ENCODE results near the gene CMC1. TPM values are rescaled to one million over a fixed set of nuclear protein-coding genes. Genes with fewer than 3 reads are reported as not detected.
A peak's percentile ranks its signal among the peaks of the same experiment; 100 is the strongest.

Gene CMC1
- total RNA-seq, 2 donors from 2014 or later = 10.5 to 16.2 TPM

DNA sequence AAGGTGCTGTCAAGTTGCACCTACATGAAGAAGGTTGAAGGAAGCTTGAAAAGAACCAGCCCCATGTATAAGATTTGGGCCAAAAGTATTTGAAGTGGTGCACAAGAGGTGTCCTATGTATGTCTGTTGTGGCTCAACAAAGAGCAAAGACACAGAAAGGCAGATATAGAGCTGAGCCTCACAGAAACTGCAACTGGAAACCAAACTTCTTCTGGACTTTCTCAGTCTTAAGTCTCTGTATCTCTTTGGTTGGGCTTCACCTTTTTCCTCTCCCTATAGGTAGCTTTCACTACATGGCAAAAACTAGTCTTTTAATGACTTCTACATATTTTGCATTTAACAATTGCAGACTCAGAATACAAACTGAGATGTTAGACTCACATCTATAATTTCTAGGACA, 8.8 kb upstream of the CMC1 start:
- intact Hi-C loops (cut with DNase I) = no loop called here
- no peak for TF ChIP-seq POLR2A (IDR thresholded peaks at IDR 0.05)
- no peak for TF ChIP-seq CTCF (IDR thresholded peaks at IDR 0.05)
- no peak for TF ChIP-seq POLR2AphosphoS5 (IDR thresholded peaks at IDR 0.05)
- Histone ChIP-seq H3K27ac (no peak overlapping the region), H3K4me3 (no peak overlapping the region), H3K4me1 (replicated peaks) (no peaks in the 10 kb centered on the region), H3K27me3 (replicated peaks; ENCODE audit: insufficient read depth) (no peaks in the 10 kb centered on the region), H3K36me3 (no peaks in the 10 kb centered on the region), H3K9me3 (no peaks in the 10 kb centered on the region)
- no peak for DNase-seq (ENCODE audit: low spot score)

DNA sequence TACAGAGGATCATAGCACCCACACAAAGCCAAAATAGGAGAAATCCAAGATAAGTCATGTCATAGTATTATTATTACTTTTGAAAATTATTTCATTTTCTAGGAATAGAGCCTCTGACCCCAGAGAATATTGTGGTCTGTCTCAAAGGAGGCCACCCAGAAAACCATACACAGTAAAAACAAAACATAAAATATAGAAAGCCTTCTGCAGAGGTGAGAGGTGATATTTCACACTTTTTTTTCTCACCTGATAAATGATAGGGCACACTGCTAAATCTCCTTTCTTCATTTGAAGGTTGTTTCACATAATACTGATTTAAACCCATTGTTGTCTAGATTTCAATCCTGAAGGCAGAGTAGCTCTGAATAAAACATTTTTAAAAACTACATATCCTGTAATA, 7.0 kb upstream of the CMC1 start:
- intact Hi-C loops (cut with DNase I) = no loop called here
- Histone ChIP-seq H3K9me3 (no peaks in the 10 kb centered on the region), H3K4me1 (replicated peaks) (no peaks in the 10 kb centered on the region), H3K27me3 (replicated peaks; ENCODE audit: insufficient read depth) (no peaks in the 10 kb centered on the region), H3K27ac (no peak overlapping the region), H3K4me3 (no peak overlapping the region), H3K36me3 (no peaks in the 10 kb centered on the region)
- TF ChIP-seq POLR2A (IDR thresholded peaks at IDR 0.05) (no peak), POLR2AphosphoS5 (IDR thresholded peaks at IDR 0.05) (no peak), CTCF (IDR thresholded peaks at IDR 0.05) (no peak)
- no peak for DNase-seq (ENCODE audit: low spot score)

- Histone ChIP-seq H3K4me3 (no peak overlapping the region), H3K4me1 (replicated peaks) (no peaks in the 10 kb centered on the region), H3K9me3 (no peaks in the 10 kb centered on the region), H3K27me3 (replicated peaks; ENCODE audit: insufficient read depth) (no peaks in the 10 kb centered on the region), H3K27ac (no peak overlapping the region), H3K36me3 (no peaks in the 10 kb centered on the region)
- 91% methylated on average over 3 of the region's 3 CpGs for WGBS
- DNase-seq (ENCODE audit: low spot score) = no peak
- intact Hi-C loops (cut with DNase I) = no loop called here
- no peak for TF ChIP-seq POLR2A (IDR thresholded peaks at IDR 0.05)
- TF ChIP-seq POLR2AphosphoS5 (IDR thresholded peaks at IDR 0.05) = no peak
- no peak for TF ChIP-seq CTCF (IDR thresholded peaks at IDR 0.05)
Measured at GRCh38 chr3:28239108-28239507, 2.3 kb upstream of the CMC1 start.

GRCh38 chr3:28240441-28240840, 978 bp upstream of the CMC1 start:
- no peak overlapping the region for H3K4me3 ChIP-seq
- no peaks in the 10 kb centered on the region for H3K27me3 ChIP-seq (replicated peaks; ENCODE audit: insufficient read depth)
- TF ChIP-seq CTCF (IDR thresholded peaks at IDR 0.05) = no peak
- TF ChIP-seq POLR2A (IDR thresholded peaks at IDR 0.05) = no peak
- TF ChIP-seq POLR2AphosphoS5 (IDR thresholded peaks at IDR 0.05) = no peak
- no peaks in the 10 kb centered on the region for H3K4me1 ChIP-seq (replicated peaks)
- no peaks in the 10 kb centered on the region for H3K9me3 ChIP-seq
- intact Hi-C loops (cut with DNase I) = no loop called here
- no peaks in the 10 kb centered on the region for H3K36me3 ChIP-seq
- 48% methylated on average over 7 of the region's 7 CpGs for WGBS
- no peak overlapping the region for H3K27ac ChIP-seq
- DNase-seq (ENCODE audit: low spot score) = no peak

DNA sequence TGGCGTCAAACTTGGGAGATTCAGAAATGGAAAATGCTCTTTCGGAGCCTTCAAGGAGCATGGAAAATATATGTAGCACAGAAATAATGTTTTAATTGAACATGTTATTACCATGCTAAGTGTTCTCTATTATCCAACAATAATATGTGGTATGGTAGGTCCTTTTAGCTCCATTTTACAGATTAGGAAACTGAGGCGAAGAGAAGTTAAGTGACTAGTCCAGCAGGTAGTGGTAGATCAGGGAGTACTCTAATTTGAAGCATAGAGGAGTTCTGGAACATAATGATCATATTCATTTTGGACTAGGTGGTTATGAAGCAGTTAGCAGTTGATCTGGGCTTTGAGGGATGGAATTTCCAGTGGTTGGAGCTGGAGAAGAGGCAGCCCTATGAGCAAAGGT, 1.1 kb downstream of the CMC1 start:
- no peak overlapping the region for H3K27ac ChIP-seq
- no peaks in the 10 kb centered on the region for H3K27me3 ChIP-seq (replicated peaks; ENCODE audit: insufficient read depth)
- intact Hi-C loops (cut with DNase I) = no loop called here
- H3K4me1 ChIP-seq (replicated peaks) = no peaks in the 10 kb centered on the region
- DNase-seq (ENCODE audit: low spot score) = no peak
- no peaks in the 10 kb centered on the region for H3K36me3 ChIP-seq
- TF ChIP-seq POLR2AphosphoS5 (IDR thresholded peaks at IDR 0.05) (no peak), CTCF (IDR thresholded peaks at IDR 0.05) (no peak), POLR2A (IDR thresholded peaks at IDR 0.05) (no peak)
- H3K9me3 ChIP-seq = no peaks in the 10 kb centered on the region
- peak overlapping the region in 1 of 2 donors; percentile 95 for H3K4me3 ChIP-seq
- WGBS = 98% methylated on average over 3 of the region's 3 CpGs
